Raji (cell line): ENCODE results near the gene DAGLB.

Source experiments
- POLR2A ChIP-seq: IDR thresholded peaks from 2 replicates; pipeline ENCODE4 v1.6.1; 2011; ENCODE audit warnings: low read depth, low read length, control low read depth; ENCODE audit not compliant: insufficient read depth

DAGLB gene

GRCh38 chr7:6447581-6448199 is at the start of gene DAGLB:
Gene DAGLB (minus strand): TSS chr7:6447954. CDS start chr7:6447842, 112 bp downstream.
- peak; percentile 97 for TF ChIP-seq POLR2A

GRCh38 chr7:6497637-6497905 is 49.8 kb upstream of the DAGLB start:
- no peak for TF ChIP-seq POLR2A

GRCh38 chr7:6496842-6497636 is 49.3 kb upstream of the DAGLB start:
- TF ChIP-seq POLR2A, result no peak

- no peak for TF ChIP-seq POLR2A
Observed at GRCh38 chr7:6495597-6496262, 48.0 kb upstream of the DAGLB start.

- TF ChIP-seq POLR2A, result no peak
Observed at GRCh38 chr7:6494365-6494764, 46.6 kb upstream of the DAGLB start.

GRCh38 chr7:6491194-6491593 is 43.4 kb upstream of the DAGLB start:
- TF ChIP-seq POLR2A, result no peak

GRCh38 chr7:6489612-6490011 is 41.9 kb upstream of the DAGLB start:
- TF ChIP-seq POLR2A, result no peak

- no peak for TF ChIP-seq POLR2A
Observed at GRCh38 chr7:6487184-6487545, 39.4 kb upstream of the DAGLB start.

- no peak for TF ChIP-seq POLR2A
Observed at GRCh38 chr7:6486438-6487183, 38.9 kb upstream of the DAGLB start.

GRCh38 chr7:6482743-6483119 is 35.0 kb upstream of the DAGLB start:
- no peak for TF ChIP-seq POLR2A

- no peak for TF ChIP-seq POLR2A
Observed at GRCh38 chr7:6482307-6482706, 34.6 kb upstream of the DAGLB start.

- TF ChIP-seq POLR2A, result no peak
Observed at GRCh38 chr7:6481445-6481844, 33.7 kb upstream of the DAGLB start.

- no peak for TF ChIP-seq POLR2A
Observed at GRCh38 chr7:6480323-6480660, 32.5 kb upstream of the DAGLB start.

GRCh38 chr7:6479067-6479466 is 31.3 kb upstream of the DAGLB start:
- TF ChIP-seq POLR2A, result no peak

- no peak for TF ChIP-seq POLR2A
Observed at GRCh38 chr7:6478186-6478585, 30.4 kb upstream of the DAGLB start.

GRCh38 chr7:6477318-6477660 is 29.5 kb upstream of the DAGLB start:
- no peak for TF ChIP-seq POLR2A
